ENCODE results near the gene SCAMP2.
"Not testable (repeated sequence)": the region's sequence is repeated elsewhere in the genome, so short reads cannot be mapped to it uniquely, and the experiment has no call there.

The SCAMP2 gene, protein sequence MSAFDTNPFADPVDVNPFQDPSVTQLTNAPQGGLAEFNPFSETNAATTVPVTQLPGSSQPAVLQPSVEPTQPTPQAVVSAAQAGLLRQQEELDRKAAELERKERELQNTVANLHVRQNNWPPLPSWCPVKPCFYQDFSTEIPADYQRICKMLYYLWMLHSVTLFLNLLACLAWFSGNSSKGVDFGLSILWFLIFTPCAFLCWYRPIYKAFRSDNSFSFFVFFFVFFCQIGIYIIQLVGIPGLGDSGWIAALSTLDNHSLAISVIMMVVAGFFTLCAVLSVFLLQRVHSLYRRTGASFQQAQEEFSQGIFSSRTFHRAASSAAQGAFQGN

DNA sequence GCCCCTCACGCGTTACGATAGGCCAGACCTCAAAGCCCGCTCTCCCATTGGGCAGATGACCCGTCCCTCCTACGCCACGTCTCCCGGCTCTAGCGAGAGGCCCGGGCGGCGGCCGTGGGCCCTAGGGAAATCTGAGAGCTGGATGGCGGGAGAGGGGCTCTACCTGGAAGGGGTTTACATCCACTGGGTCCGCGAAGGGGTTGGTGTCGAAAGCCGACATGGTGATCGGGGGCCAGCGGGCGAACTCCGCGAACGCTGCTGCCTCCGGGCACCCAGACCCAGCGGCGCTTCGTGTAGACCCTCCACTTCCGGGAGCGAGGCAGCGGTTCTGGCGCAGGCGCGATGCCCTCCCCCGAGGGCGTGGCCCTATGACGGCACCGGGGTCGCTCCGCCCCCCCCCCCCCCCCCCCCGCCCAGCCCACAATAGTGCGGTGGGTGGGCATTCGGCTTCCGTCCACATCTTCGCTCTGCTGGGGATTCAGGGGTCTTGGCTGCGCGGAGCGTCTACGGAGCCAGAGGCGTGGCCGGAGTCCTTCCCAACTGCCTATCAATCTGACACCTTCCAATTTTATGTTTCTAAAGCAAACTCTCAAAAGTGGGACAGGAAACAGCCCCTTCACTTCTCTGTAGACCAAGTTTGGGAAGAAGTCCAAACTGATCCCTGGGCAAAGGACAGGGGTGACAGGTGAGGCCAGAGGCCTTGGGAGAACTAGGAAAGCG, at the start of gene SCAMP2:
TSS of gene SCAMP2 (minus strand) at position 330 of the 720 bp plus-strand sequence. CDS start at position 220, 110 bp downstream.
- peak; percentile 97 for DNase-seq

DNA sequence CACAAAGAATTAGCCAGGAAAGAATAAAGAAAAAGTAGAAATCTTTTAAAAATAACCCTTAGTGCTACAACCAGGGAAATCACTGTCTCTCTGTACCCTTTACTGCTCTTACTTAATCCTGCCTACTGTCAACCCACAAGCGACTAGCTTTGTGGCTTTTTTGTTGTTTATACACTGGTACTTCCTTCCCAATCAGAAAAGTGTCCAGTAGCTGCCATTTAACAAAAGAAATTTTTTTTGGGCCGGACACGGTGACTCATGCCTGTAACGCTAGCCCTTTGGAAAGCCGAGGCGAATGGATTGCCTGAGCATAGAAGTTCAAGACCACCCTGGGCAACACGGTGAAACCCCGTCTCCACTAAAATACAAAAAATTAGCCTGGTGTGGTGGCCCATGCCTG, 47.3 kb upstream of the SCAMP2 start:
- no peak for DNase-seq

- DNase-seq, result no peak
Observed at GRCh38 chr15:74917676-74918075, 44.5 kb upstream of the SCAMP2 start.

DNA sequence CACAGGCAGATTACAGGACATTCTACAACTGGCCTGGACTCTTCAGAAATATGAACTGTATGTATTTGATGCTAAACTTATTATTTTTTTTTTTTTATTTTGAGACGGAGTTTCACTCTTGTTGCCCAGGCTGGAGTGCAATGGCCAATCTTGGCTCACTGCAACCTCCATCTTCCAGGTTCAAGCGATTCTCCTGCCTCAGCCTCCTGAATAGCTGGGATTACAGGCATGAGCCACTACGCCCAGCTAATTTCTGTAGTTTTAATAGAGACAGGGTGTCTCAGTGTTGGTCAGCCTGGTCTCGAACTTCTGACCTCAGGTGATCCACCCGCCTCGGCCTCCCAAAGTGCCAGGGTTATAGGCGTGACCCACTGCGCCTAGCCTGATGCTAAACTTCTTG, 40.6 kb upstream of the SCAMP2 start:
- not testable (repeated sequence) for DNase-seq

GRCh38 chr15:74913041-74913440, 39.9 kb upstream of the SCAMP2 start:
- no peak for DNase-seq

GRCh38 chr15:74908635-74909034, 35.5 kb upstream of the SCAMP2 start:
- DNase-seq, result no peak

DNA sequence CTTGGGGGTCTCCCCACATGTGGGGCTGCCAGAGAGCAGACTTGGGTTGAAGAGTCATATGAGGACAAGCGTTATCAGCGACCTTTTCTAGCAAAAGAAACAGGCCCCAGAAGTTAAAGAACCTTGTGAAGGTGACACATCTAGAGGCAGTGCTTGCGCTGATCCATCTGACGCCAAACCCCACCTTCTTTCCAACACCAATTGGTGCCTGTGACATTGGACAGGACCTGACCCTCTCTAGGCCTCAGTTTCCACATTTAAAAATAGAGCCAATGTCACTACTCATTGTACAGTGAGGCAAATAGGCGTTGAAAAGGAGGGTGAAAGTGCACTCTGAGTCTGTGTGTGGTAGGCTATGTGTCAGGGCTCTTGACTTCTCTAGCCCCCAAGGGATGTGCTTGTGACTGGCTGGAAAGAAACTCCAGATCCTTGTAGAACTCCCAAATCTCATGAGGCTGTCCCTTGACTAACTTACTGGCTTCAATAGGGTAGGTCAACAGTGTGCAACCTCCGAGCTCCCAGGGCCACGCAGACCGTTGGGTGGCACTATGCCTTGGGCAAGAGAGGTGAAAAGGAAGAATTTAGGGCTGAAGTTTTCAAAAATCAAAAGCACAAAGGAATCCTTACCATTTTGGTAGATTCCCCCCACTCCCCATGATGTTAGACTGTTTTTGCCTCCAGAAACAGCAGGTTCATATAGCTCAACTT, 34.2 kb upstream of the SCAMP2 start:
- no peak for DNase-seq

DNA sequence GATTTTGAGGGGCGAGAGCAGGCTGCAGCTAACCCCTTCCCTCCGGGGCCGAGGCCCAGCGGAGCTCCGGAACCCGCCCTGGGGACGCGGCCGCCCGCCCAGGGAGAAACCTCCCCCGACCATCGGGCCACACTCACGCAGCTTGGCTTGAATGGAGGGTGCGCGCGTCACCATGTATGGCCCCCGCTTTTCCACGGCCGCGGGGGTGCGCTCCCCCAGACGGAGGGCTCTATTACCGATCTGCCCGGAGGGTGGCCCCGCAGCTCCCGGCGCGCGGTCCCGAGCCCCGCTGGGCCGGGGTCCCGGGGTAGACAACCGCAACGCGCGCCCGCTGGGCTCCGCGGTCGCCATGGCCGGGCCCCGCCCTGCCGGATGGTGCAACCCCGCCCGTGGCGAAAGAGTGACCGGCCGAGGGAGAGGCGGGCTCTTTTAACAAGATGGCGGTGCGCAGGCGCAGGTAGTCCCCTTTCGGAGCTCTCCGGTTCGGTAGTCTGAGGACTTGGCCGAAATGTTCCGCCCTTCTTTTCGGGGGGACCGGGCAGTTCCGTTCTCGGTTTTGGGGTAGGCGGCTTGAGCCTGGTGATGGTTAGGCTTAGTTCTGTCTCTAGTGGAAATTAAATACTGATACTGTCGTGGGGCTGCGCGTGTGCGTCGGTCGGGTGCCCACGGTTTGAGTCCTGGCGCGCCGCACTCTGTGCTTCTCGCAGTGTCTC, 33.4 kb upstream of the SCAMP2 start, which contains the start of gene FAM219B:
TSS of gene FAM219B (minus strand) at position 402 of the 713 bp plus-strand sequence. CDS start at position 351, 51 bp downstream.
- DNase-seq, result peak; percentile 95

- no peak for DNase-seq
Observed at GRCh38 chr15:74906067-74906449, 32.9 kb upstream of the SCAMP2 start.

DNA sequence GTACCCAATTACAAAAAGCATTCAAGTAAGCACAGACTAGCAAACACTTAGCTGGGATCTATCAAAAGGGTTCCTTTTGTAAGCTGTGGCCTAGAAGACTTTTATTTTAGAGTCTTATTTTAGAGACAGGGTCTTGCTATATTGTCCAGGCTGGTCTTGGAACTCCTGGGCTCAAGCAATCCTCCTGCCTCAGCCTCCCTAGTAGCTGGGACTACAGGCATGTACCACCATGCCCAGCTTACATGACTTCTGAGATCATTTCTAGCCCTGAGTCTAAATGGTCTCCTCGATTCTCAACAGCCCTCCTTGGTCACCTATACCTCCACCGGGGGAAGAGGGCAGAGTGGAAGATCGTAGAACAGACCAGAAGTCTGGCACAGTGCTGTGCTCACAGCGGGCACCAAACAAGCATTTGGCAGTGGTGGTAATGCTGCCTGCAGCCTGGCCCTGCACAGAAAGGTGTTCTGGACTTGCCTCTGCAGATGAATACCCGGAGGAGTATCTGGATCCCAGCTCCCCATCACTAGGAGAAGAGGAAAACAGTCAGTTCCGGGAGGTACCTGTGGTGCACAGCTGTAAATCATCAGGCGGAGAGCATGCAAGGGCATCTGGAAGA, 31.1 kb upstream of the SCAMP2 start:
- no peak for DNase-seq

- no peak for DNase-seq
Observed at GRCh38 chr15:74903676-74904075, 30.5 kb upstream of the SCAMP2 start.

GRCh38 chr15:74902295-74903075, 29.3 kb upstream of the SCAMP2 start:
- DNase-seq, result no peak

GRCh38 chr15:74901612-74902063, 28.5 kb upstream of the SCAMP2 start:
- peak; percentile 56 for DNase-seq

GRCh38 chr15:74897300-74897701, 24.1 kb upstream of the SCAMP2 start:
- no peak for DNase-seq

DNA sequence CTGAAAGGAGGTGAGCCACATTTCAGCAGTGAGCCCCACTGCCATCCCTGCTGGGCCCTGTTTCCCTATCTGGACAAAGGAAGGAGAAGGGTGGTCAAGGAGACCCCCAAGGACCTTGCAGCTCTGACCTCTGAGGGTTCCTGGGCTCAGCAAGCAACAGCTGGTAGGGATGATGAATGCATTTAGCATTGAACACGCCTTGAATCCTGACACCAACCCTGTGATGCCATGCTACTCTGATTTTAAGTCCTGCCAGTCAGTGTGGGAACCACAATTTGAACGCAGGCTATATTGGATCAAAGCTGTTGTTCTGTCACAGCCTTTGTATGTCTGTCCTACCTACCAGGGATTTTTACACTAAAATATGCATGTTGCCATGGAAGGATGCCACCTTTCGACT, 23.2 kb upstream of the SCAMP2 start:
- DNase-seq, result no peak

GRCh38 chr15:74895830-74896229, 22.7 kb upstream of the SCAMP2 start:
- no peak for DNase-seq

GRCh38 chr15:74894383-74894782, 21.2 kb upstream of the SCAMP2 start:
- not testable (repeated sequence) for DNase-seq

DNA sequence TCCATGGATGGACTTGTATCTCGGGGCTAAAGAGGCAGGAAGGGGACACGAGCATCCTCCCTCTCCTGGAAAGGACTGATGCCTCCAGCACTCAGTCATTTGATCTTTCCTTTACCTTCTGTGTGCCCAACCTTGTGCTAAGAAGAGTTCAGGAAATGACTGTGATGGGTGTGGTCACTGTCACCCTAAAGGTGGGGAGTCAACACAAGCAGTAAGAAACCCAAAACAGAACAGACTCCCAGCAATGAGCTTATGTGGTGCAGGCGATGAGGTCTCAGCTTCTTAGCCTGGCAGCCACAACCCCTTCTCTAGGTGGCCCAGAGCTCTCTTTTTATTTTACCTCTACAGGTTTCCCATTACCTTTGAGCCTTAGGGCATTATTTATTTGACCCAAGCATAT, 20.5 kb upstream of the SCAMP2 start:
- DNase-seq, result no peak

- DNase-seq, result no peak
Observed at GRCh38 chr15:74892931-74893330, 19.8 kb upstream of the SCAMP2 start.

DNA sequence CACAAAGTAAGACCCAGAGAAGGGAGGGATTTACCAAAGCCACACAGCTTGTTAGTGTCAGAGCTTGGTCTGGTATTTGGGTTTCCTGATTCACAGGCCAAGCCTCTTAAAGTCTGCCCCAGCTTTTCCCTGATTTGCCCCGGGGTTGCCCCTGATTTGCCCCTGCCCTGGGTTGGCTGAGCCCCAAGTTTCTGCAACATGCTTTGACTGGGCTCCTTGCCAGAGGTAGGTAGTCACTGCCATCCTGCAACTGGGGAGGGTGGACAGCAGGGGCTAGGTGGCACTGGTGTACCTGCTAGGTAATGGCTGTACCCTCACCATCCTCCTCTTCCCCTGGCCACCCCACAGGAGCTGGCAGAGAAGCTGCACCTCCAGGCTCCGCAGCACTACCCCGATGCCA, 19.1 kb upstream of the SCAMP2 start:
- DNase-seq, result no peak

DNA sequence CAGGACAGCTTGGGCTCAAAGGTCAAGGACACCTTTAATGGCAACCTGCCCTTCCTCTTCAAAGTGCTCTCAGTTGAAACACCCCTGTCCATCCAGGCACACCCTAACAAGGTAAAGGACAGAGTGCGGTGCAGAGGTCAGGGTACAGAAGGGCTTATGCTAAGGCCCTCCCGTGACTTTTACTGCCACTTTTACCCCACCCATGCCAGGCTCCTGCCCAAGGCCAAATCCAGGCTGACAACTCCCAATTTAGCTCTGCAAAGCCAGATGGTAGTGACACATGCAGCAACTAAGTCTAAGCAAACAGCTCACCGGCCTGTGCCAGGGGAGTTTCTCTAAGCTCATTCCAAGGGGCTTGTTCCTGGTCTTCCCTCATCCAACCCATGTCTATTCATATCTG, 18.3 kb upstream of the SCAMP2 start:
- no peak for DNase-seq

DNA sequence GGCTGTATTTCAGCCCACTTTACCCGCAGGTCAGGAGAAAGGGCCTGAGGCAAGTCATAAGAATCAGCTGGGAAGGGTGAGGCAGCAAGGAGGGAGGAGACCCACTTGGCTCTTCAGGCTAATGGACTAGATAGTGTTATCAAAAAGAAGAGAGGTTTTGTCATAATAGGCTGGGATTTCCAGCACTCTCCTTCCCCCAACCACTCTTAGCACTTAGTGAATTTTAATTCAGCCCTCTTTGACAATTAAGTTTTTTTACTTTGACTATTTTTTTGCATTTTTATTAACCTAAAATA, 17.4 kb upstream of the SCAMP2 start:
- DNase-seq, result no peak
